PC-3 (cell line): ENCODE data around the gene ISL1. TPM values are rescaled to one million over a fixed set of nuclear protein-coding genes. Genes with fewer than 3 reads are reported as not detected.
A peak's percentile ranks its signal among the peaks of the same experiment; 100 is the strongest.

Experiments used
- ATAC-seq: fragments of 200-7000 bp; cut with Tn5 transposase; 2 replicates; pipeline ENCODE4 v1.9.1; 2020; ENCODE audit warnings: mild to moderate bottlenecking, moderate library complexity
- BruUV-seq: library from RNA; stranded (reverse); fragments of 400-500 nt; replicated peaks from 2 replicates; lab custom pipeline; 2021; lab: Mats Ljungman, UMichigan
- CTCF ChIA-PET: fragments of 300-600 bp; sonication (Branson Sonifier 250); formaldehyde crosslinking; loops from one replicate; lab custom pipeline; 2022; ENCODE audit warnings: antibody characterized with exemption; lab: Charles Lee
- POLR2A ChIA-PET: fragments of 300-600 bp; sonication (Branson Sonifier 250); formaldehyde crosslinking; loops from one replicate; lab custom pipeline; 2022; ENCODE audit warnings: antibody characterized with exemption; ENCODE audit not compliant: unreplicated experiment; lab: Charles Lee
- DNase-seq: peaks from one replicate; pipeline ENCODE4 v3.0.0-alpha.2; 2015
- H2AFZ ChIP-seq: fragments of 300-600 bp; sonication (generic); 2 replicates; pipeline ENCODE4 v1.6.0; 2016; ENCODE audit warnings: antibody characterized with exemption, low read length
- H3F3A ChIP-seq: fragments of 300-600 bp; sonication (generic); one replicate; pipeline ENCODE4 v1.6.0; 2017; ENCODE audit warnings: antibody characterized with exemption, low read length, control low read depth, mild to moderate bottlenecking; ENCODE audit not compliant: unreplicated experiment
- H3K27ac ChIP-seq: fragments of 300-600 bp; sonication (generic); 2 replicates; pipeline ENCODE4 v1.5.1; 2016; ENCODE audit warnings: mild to moderate bottlenecking, low read length
- H3K27me3 ChIP-seq: fragments of 300-600 bp; sonication (generic); 2 replicates; pipeline ENCODE4 v1.6.1; 2016; ENCODE audit warnings: low read length, mixed read lengths
- H3K36me3 ChIP-seq: fragments of 300-600 bp; sonication (generic); 2 replicates; pipeline ENCODE4 v1.6.1; 2016; ENCODE audit warnings: low read depth, mixed run types, low read length, mixed read lengths
- H3K4me1 ChIP-seq: fragments of 300-600 bp; sonication (generic); 2 replicates; pipeline ENCODE4 v1.5.1; 2016; ENCODE audit warnings: low read length; ENCODE audit not compliant: insufficient read depth
- H3K4me2 ChIP-seq: fragments of 300-600 bp; sonication (generic); 2 replicates; pipeline ENCODE4 v1.6.0; 2016; ENCODE audit warnings: low read length
- H3K4me3 ChIP-seq: fragments of 300-600 bp; sonication (generic); 2 replicates; pipeline ENCODE4 v1.5.1; 2016; ENCODE audit warnings: mild to moderate bottlenecking, low read length, mixed read lengths
- H3K79me2 ChIP-seq: fragments of 300-600 bp; sonication (generic); 2 replicates; pipeline ENCODE4 v1.6.1; 2017; ENCODE audit warnings: low read length, mixed read lengths
- H3K9ac ChIP-seq: fragments of 300-600 bp; sonication (generic); 2 replicates; pipeline ENCODE4 v1.6.0; 2016; ENCODE audit warnings: mild to moderate bottlenecking, low read length
- H3K9me2 ChIP-seq: fragments of 300-600 bp; sonication (generic); replicated peaks from 2 replicates; pipeline ENCODE4 v1.6.1; 2016; ENCODE audit warnings: mixed run types, low read length, mixed read lengths
- H3K9me3 ChIP-seq: fragments of 300-600 bp; sonication (generic); 2 replicates; pipeline ENCODE4 v1.6.1; 2016; ENCODE audit warnings: low read length, mixed read lengths
- H4K20me1 ChIP-seq: fragments of 300-600 bp; sonication (generic); 2 replicates; pipeline ENCODE4 v1.6.1; 2016; ENCODE audit warnings: low read length, mixed read lengths
- CTCF ChIP-seq: fragments of 300-600 bp; sonication (generic); conservative IDR thresholded peaks from 2 replicates; pipeline ENCODE4 v1.5.1; 2017; ENCODE audit warnings: antibody characterized with exemption, low read depth, mild to moderate bottlenecking, low read length
- EZH2 ChIP-seq: fragments of 300-600 bp; sonication (generic); IDR thresholded peaks from one replicate; pipeline ENCODE4 v1.6.1; 2017; ENCODE audit warnings: antibody characterized with exemption, mild to moderate bottlenecking, low read length; ENCODE audit not compliant: unreplicated experiment
- EZH2phosphoT487 ChIP-seq: fragments of 300-600 bp; sonication (generic); IDR thresholded peaks from 2 replicates; pipeline ENCODE4 v1.6.1; 2018; ENCODE audit warnings: mild to moderate bottlenecking, antibody characterized with exemption, low read length, borderline replicate concordance
- intact Hi-C: fragments of 100-400 bp; cut with micrococcal nuclease; formaldehyde crosslinking; loops from 2 replicates; pipeline ENCODE4 v1.9.0; 2023
- total RNA-seq: library from RNA; depleted of rRNA; stranded (reverse); fragments of >200 nt; gene quantifications from 2 replicates; pipeline ENCODE4 v1.2.3, GENCODE V29; 2014

The ISL1 gene
- total RNA-seq, 1 experiment from 2014 or later, result 1.5 TPM

- Histone ChIP-seq H3K27me3 (no peaks in the 10 kb centered on the region), H2AFZ (no peak overlapping the region), H3K4me3 (no peak overlapping the region), H3K4me2 (no peak overlapping the region), H3K9ac (no peak overlapping the region), H3F3A (no peaks in the 10 kb centered on the region), H3K4me1 (peaks cover 29% of the 10 kb centered on the region), H3K36me3 (no peaks in the 10 kb centered on the region), H3K9me2 (no peaks in the 10 kb centered on the region), H3K9me3 (no peaks in the 10 kb centered on the region), H3K79me2 (no peaks in the 10 kb centered on the region), H4K20me1 (no peaks in the 10 kb centered on the region), H3K27ac (no peak overlapping the region)
- ChIA-PET CTCF (no interaction called here), POLR2A (no interaction called here)
- ATAC-seq (no peak), DNase-seq (no peak)
- BruUV-seq, result no TSS peak
- TF ChIP-seq CTCF, result no peak
- TF ChIP-seq EZH2phosphoT487, result no peak
- no peak for TF ChIP-seq EZH2
- intact Hi-C loops, result no loop called here
These were observed 16.4 kb downstream of the ISL1 start for GRCh38 chr5:51399643-51400006.

GRCh38 chr5:51404255-51404654 lies 21.0 kb downstream of the ISL1 start:
- H3K9me2 ChIP-seq, result no peaks in the 10 kb centered on the region
- ATAC-seq (peak; percentile 95), DNase-seq (peak; percentile 53)
- no peaks in the 10 kb centered on the region for H4K20me1 ChIP-seq
- H3K9me3 ChIP-seq, result no peaks in the 10 kb centered on the region
- BruUV-seq, result no TSS peak
- POLR2A ChIA-PET, result no interaction called here
- no peak overlapping the region for H3K4me3 ChIP-seq
- no peaks in the 10 kb centered on the region for H3K27me3 ChIP-seq
- H3K4me2 ChIP-seq, result peak overlapping the region; percentile 28; the same call in 1 of the 2 replicates
- no peak overlapping the region for H3K27ac ChIP-seq
- no peaks in the 10 kb centered on the region for H3F3A ChIP-seq
- peaks cover 11% of the 10 kb centered on the region for H3K4me1 ChIP-seq
- H3K9ac ChIP-seq, result no peak overlapping the region
- CTCF ChIA-PET, result no interaction called here
- H2AFZ ChIP-seq, result no peak overlapping the region
- no peaks in the 10 kb centered on the region for H3K79me2 ChIP-seq
- TF ChIP-seq CTCF (no peak), EZH2phosphoT487 (no peak), EZH2 (no peak)
- intact Hi-C loops, result no loop called here
- no peaks in the 10 kb centered on the region for H3K36me3 ChIP-seq

- H4K20me1 ChIP-seq, result no peaks in the 10 kb centered on the region
- H3K79me2 ChIP-seq, result no peaks in the 10 kb centered on the region
These were observed 28.7 kb downstream of the ISL1 start for GRCh38 chr5:51411921-51412325.

More at GRCh38 chr5:51411921-51412325, 28.7 kb downstream of the ISL1 start:
- intact Hi-C loops, result no loop called here
- ATAC-seq (no peak), DNase-seq (no peak)
- no peak overlapping the region for H3K4me3 ChIP-seq
- no peak overlapping the region for H3K27ac ChIP-seq
- H3K27me3 ChIP-seq, result no peaks in the 10 kb centered on the region
- H3K9me2 ChIP-seq, result no peaks in the 10 kb centered on the region
- no peak overlapping the region for H2AFZ ChIP-seq
- TF ChIP-seq EZH2phosphoT487, result no peak
- TF ChIP-seq EZH2, result no peak
- no peak for TF ChIP-seq CTCF
- no TSS peak for BruUV-seq
- no peaks in the 10 kb centered on the region for H3K36me3 ChIP-seq
- no peaks in the 10 kb centered on the region for H3F3A ChIP-seq
- ChIA-PET CTCF (no interaction called here), POLR2A (no interaction called here)
- no peaks in the 10 kb centered on the region for H3K4me1 ChIP-seq
- H3K9ac ChIP-seq, result no peak overlapping the region
- no peak overlapping the region for H3K4me2 ChIP-seq
- no peaks in the 10 kb centered on the region for H3K9me3 ChIP-seq
